ENCODE results near the gene MAST2.

The MAST2 gene

GRCh38 chr1:45828841-45829240 lies 25.4 kb downstream of the MAST2 start:
- H3K36me3 ChIP-seq (ENCODE audit: insufficient read depth, low read length), result peaks cover 61% of the 10 kb centered on the region; the same call in 1 of the 2 replicates
- no peak for TF ChIP-seq CTCF (IDR thresholded peaks at IDR 0.05; ENCODE audit: low read length)
- TF ChIP-seq EZH2 (IDR thresholded peaks at IDR 0.05; ENCODE audit: borderline replicate concordance, low read length), result no peak
- H3K27me3 ChIP-seq (ENCODE audit: insufficient read depth, low read length), result no peaks in the 10 kb centered on the region
- H3K4me3 ChIP-seq (ENCODE audit: low read depth, low read length, poor library complexity, severe bottlenecking), result no peak overlapping the region
- H3K79me2 ChIP-seq (ENCODE audit: insufficient read depth, low read length), result no peaks in the 10 kb centered on the region
- H3K9ac ChIP-seq (ENCODE audit: low read length), result no peak overlapping the region
- H3K9me3 ChIP-seq (ENCODE audit: low read length), result no peaks in the 10 kb centered on the region
- H3K4me2 ChIP-seq (ENCODE audit: low read length), result no peak overlapping the region
- H3K27ac ChIP-seq (ENCODE audit: low read depth, low read length, poor library complexity, severe bottlenecking), result no peak overlapping the region
- H3K4me1 ChIP-seq (ENCODE audit: insufficient read depth, low read length, severe bottlenecking), result no peaks in the 10 kb centered on the region
- no peak overlapping the region for H2AFZ ChIP-seq (ENCODE audit: low read length)
- H4K20me1 ChIP-seq (ENCODE audit: insufficient read depth, low read length), result no peaks in the 10 kb centered on the region
- H3K9me2 ChIP-seq (ENCODE audit: low read depth, low read length), result no peaks in the 10 kb centered on the region
- H3F3A ChIP-seq (ENCODE audit: insufficient read depth, low read length), result no peaks in the 10 kb centered on the region

DNA sequence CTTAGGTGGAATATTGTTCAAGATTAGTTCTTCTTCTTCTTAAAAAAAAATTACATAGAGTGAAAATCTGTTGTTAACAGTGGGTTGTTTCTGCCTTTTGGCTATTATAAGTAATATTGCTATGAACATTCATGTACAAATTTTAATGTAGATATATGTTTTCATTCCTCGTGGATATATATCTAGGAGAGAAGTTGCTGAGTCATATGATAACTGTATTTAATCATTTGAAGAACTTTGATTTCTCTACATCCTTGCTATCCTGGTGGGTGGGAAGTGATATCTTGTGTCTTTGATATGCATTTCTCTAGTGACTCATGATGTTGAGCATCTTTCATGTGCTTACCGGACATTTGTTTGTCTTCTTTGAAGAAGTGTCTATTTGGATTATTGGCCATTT lies 29.9 kb downstream of the MAST2 start:
- Histone ChIP-seq H3F3A (ENCODE audit: insufficient read depth, low read length) (no peaks in the 10 kb centered on the region), H3K9me2 (ENCODE audit: low read depth, low read length) (no peaks in the 10 kb centered on the region), H3K4me2 (ENCODE audit: low read length) (no peak overlapping the region), H2AFZ (ENCODE audit: low read length) (no peak overlapping the region), H3K9ac (ENCODE audit: low read length) (no peak overlapping the region), H3K9me3 (ENCODE audit: low read length) (no peaks in the 10 kb centered on the region), H3K4me3 (ENCODE audit: low read depth, low read length, poor library complexity, severe bottlenecking) (no peak overlapping the region), H3K27me3 (ENCODE audit: insufficient read depth, low read length) (no peaks in the 10 kb centered on the region), H4K20me1 (ENCODE audit: insufficient read depth, low read length) (no peaks in the 10 kb centered on the region), H3K79me2 (ENCODE audit: insufficient read depth, low read length) (0 out of 2 replicates have a peak, but pooled peaks cover 4% of the 10 kb centered on the region), H3K4me1 (ENCODE audit: insufficient read depth, low read length, severe bottlenecking) (peaks cover 38% of the 10 kb centered on the region), H3K27ac (ENCODE audit: low read depth, low read length, poor library complexity, severe bottlenecking) (no peak overlapping the region), H3K36me3 (ENCODE audit: insufficient read depth, low read length) (peaks cover 53% of the 10 kb centered on the region)
- TF ChIP-seq CTCF (IDR thresholded peaks at IDR 0.05; ENCODE audit: low read length), result no peak
- TF ChIP-seq EZH2 (IDR thresholded peaks at IDR 0.05; ENCODE audit: borderline replicate concordance, low read length), result no peak

DNA sequence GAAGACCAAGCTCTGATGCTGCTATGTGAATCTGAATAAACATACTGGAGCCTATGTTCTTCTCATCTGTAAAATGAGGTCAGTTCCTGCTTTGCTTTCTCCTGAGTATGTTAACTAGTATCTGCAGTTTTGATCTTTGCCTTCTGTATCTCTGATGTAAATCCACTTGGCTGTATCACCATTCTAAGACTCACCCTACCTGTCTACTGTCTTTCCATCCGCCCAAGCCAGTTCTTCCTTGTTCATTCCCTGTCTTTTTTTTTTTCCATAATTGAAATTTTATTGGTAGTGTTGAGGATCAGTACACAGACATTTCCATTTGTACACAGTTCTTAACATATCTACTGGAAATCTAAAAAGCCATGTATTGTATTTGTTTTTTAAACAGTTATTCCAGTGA lies 31.3 kb downstream of the MAST2 start:
- no peaks in the 10 kb centered on the region for H4K20me1 ChIP-seq (ENCODE audit: insufficient read depth, low read length)
- TF ChIP-seq CTCF (IDR thresholded peaks at IDR 0.05; ENCODE audit: low read length) (no peak), EZH2 (IDR thresholded peaks at IDR 0.05; ENCODE audit: borderline replicate concordance, low read length) (no peak)
- H2AFZ ChIP-seq (ENCODE audit: low read length), result no peak overlapping the region
- no peak overlapping the region for H3K4me3 ChIP-seq (ENCODE audit: low read depth, low read length, poor library complexity, severe bottlenecking)
- no peaks in the 10 kb centered on the region for H3K9me2 ChIP-seq (ENCODE audit: low read depth, low read length)
- no peaks in the 10 kb centered on the region for H3K27me3 ChIP-seq (ENCODE audit: insufficient read depth, low read length)
- H3K4me2 ChIP-seq (ENCODE audit: low read length), result no peak overlapping the region
- H3K9ac ChIP-seq (ENCODE audit: low read length), result no peak overlapping the region
- H3F3A ChIP-seq (ENCODE audit: insufficient read depth, low read length), result no peaks in the 10 kb centered on the region
- H3K27ac ChIP-seq (ENCODE audit: low read depth, low read length, poor library complexity, severe bottlenecking), result peak overlapping the region; percentile 80
- H3K9me3 ChIP-seq (ENCODE audit: low read length), result no peaks in the 10 kb centered on the region
- H3K4me1 ChIP-seq (ENCODE audit: insufficient read depth, low read length, severe bottlenecking), result peaks cover 47% of the 10 kb centered on the region
- H3K36me3 ChIP-seq (ENCODE audit: insufficient read depth, low read length), result peaks cover 50% of the 10 kb centered on the region
- 0 out of 2 replicates have a peak, but pooled peaks cover 4% of the 10 kb centered on the region for H3K79me2 ChIP-seq (ENCODE audit: insufficient read depth, low read length)

All from OCI-LY1 (cell line).